Activated CD8-positive, alpha-beta T cell treated with anti-CD3 and anti-CD28 coated beads for 36 hours (primary cell): ENCODE data around the gene WDR64. TPM values are rescaled to one million over a fixed set of nuclear protein-coding genes. Genes with fewer than 3 reads are reported as not detected.
A peak's percentile ranks its signal among the peaks of the same experiment; 100 is the strongest.

Experiments used
- ATAC-seq: fragments of 200-7000 bp; cut with Tn5 transposase; one replicate; pipeline ENCODE4 v1.10.0; 2021; ENCODE audit warnings: mild to moderate bottlenecking, moderate library complexity
- CTCF ChIA-PET: fragments of 350-600 bp; sonication (Branson Sonifier 250); formaldehyde crosslinking; loops from one replicate; lab custom pipeline; 2021; ENCODE audit warnings: antibody characterized with exemption; lab: Charles Lee
- POLR2A ChIA-PET: fragments of 350-600 bp; sonication (Branson Sonifier 250); formaldehyde crosslinking; loops from one replicate; lab custom pipeline; 2021; ENCODE audit warnings: antibody characterized with exemption; lab: Charles Lee
- DNase-seq: peaks from one replicate; pipeline ENCODE4 v3.0.0-alpha.2; 2020
- H3K27ac Mint-ChIP-seq: one replicate; pipeline ENCODE4 v1.8.0; 2021; ENCODE audit warnings: mild to moderate bottlenecking, mixed read lengths
- H3K27me3 Mint-ChIP-seq: one replicate; pipeline ENCODE4 v1.8.0; 2021; ENCODE audit warnings: mixed read lengths
- H3K36me3 Mint-ChIP-seq: one replicate; pipeline ENCODE4 v1.8.0; 2021; ENCODE audit warnings: low read depth, mixed read lengths
- H3K4me1 Mint-ChIP-seq: one replicate; pipeline ENCODE4 v1.8.0; 2021; ENCODE audit warnings: low read depth, mixed read lengths
- H3K4me3 Mint-ChIP-seq: one replicate; pipeline ENCODE4 v1.8.0; 2021; ENCODE audit warnings: mild to moderate bottlenecking, moderate library complexity, mixed read lengths
- H3K9me3 Mint-ChIP-seq: one replicate; pipeline ENCODE4 v1.8.0; 2021; ENCODE audit warnings: mixed read lengths
- intact Hi-C: fragments of 100-400 bp; cut with micrococcal nuclease; formaldehyde crosslinking; loops from one replicate; pipeline ENCODE4 v1.10.0; 2022
- total RNA-seq, 2 experiments: library from RNA; stranded (reverse); gene quantifications; one replicate each; pipeline ENCODE4 v1.2.3, GENCODE V29; 2021
- TF ChIP-seq, protein P1 (sequence below): fragments of 200-600 bp; IDR thresholded peaks from one replicate; pipeline ENCODE4 v1.8.0; 2022; ENCODE audit warnings: antibody characterized with exemption, mild to moderate bottlenecking

The WDR64 gene
- total RNA-seq, 2 experiments from 2014 or later = not detected

DNA sequence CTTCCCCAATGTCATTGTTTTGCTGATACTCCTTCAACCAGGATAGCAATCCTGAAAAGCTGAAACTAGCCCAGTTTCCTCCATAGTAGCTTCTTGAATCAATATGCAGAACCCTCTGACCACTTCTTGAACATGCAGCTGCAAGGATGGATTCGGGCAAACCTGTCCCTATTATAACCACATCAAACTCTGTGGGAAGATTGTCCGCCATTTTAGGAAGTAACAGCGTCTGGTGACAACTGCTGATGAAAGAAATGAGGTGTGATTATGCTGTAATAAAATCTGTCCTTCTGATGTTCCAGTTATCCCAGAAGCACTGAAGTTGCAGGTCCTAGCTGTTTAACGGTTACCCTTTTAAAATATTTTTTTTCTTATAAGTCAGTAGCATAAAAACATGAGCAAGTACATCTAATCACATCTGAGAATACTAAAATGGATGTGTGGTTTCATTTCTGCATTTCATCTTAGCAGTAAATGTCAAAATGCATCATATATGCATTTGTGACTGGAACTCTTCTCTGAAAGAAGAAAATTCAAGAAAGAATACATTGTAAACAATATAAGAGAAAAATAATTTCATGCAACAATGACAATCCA, 16.4 kb upstream of the WDR64 start:
- Mint-ChIP-seq H3K9me3 (no peaks in the 10 kb centered on the region), H3K4me1 (peaks cover 59% of the 10 kb centered on the region), H3K4me3 (no peak overlapping the region), H3K36me3 (peaks cover 54% of the 10 kb centered on the region), H3K27me3 (no peaks in the 10 kb centered on the region), H3K27ac (no peak overlapping the region)
- ChIA-PET POLR2A (no interaction called here), CTCF (interaction anchor here (1.3 to 2.1 kb wide), 2 partner anchors 24 to 363 kb away, joined by 3 to 7 read pairs; partner anchors contain the start of gene MAP1LC3C)
- DNase-seq (no peak), ATAC-seq (no peak)
- TF ChIP-seq, protein P1, sequence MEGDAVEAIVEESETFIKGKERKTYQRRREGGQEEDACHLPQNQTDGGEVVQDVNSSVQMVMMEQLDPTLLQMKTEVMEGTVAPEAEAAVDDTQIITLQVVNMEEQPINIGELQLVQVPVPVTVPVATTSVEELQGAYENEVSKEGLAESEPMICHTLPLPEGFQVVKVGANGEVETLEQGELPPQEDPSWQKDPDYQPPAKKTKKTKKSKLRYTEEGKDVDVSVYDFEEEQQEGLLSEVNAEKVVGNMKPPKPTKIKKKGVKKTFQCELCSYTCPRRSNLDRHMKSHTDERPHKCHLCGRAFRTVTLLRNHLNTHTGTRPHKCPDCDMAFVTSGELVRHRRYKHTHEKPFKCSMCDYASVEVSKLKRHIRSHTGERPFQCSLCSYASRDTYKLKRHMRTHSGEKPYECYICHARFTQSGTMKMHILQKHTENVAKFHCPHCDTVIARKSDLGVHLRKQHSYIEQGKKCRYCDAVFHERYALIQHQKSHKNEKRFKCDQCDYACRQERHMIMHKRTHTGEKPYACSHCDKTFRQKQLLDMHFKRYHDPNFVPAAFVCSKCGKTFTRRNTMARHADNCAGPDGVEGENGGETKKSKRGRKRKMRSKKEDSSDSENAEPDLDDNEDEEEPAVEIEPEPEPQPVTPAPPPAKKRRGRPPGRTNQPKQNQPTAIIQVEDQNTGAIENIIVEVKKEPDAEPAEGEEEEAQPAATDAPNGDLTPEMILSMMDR = no peak
- intact Hi-C loops = no loop called here

DNA sequence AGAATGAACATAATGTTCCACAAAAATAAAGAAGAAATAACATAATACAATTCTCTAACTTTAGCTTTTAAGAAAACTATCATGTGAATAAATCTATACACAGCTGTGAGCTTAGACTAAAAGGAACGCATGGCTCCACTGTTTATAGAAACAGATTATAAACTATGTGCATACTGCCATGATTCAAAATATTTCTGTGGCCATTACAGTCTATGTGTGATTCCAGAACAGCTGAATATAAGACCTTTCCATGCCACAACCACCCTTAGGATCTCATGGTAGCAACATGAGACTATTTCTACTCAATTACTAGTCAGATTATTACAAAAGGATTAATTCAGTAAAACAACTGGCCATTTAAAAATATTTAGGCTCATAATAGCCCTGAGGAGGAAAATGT, 15.8 kb upstream of the WDR64 start:
- H3K36me3 Mint-ChIP-seq = peaks cover 53% of the 10 kb centered on the region
- no peaks in the 10 kb centered on the region for H3K27me3 Mint-ChIP-seq
- no peak overlapping the region for H3K27ac Mint-ChIP-seq
- intact Hi-C loops = no loop called here
- ATAC-seq (no peak), DNase-seq (no peak)
- ChIA-PET CTCF (interaction anchor here (1.3 to 2.9 kb wide), 3 partner anchors 9 to 362 kb away, joined by 3 to 8 read pairs (median 7); partner anchors contain the start of gene MAP1LC3C), POLR2A (no interaction called here)
- no peaks in the 10 kb centered on the region for H3K9me3 Mint-ChIP-seq
- peaks cover 62% of the 10 kb centered on the region for H3K4me1 Mint-ChIP-seq
- H3K4me3 Mint-ChIP-seq = no peak overlapping the region
- TF ChIP-seq, protein P1 = no peak

DNA sequence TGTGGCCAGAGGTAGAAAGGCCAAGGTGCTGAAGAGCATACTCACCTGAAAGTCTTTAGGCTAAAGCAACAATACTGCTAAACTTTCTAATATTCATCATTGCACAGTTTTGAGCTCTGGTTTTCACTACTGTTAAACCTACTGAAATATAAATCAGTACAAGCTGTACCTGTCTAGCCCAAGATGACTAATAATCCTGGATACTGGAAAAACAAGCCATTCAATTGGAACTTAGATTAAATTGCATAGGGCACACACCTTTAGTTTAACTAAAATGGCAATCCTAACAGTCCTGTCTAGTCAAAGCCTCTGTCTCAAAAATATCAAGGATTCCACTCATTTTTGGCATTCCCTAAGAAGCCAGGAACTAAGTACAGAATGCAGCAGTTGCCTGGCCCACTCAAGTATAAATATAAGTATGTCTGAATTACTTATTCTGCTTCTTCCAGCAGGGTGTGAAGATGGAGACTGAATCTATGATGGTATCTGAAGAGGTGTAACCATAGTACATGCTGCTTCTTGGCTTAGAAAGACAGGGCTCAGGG, 15.0 kb upstream of the WDR64 start:
- TF ChIP-seq, protein P1 = no peak
- no peaks in the 10 kb centered on the region for H3K27me3 Mint-ChIP-seq
- no peak overlapping the region for H3K27ac Mint-ChIP-seq
- H3K9me3 Mint-ChIP-seq = peaks cover 4% of the 10 kb centered on the region
- peak overlapping the region; percentile 91 for H3K4me3 Mint-ChIP-seq
- H3K36me3 Mint-ChIP-seq = peaks cover 46% of the 10 kb centered on the region
- peaks cover 55% of the 10 kb centered on the region for H3K4me1 Mint-ChIP-seq
- CTCF ChIA-PET = interaction anchor here (2.1 to 2.9 kb wide), 2 partner anchors 10 to 26 kb away, joined by 7 to 8 read pairs; no protein-coding TSS in a partner anchor
- no peak for DNase-seq
- POLR2A ChIA-PET = no interaction called here
- intact Hi-C loops = no loop called here
- no peak for ATAC-seq

DNA sequence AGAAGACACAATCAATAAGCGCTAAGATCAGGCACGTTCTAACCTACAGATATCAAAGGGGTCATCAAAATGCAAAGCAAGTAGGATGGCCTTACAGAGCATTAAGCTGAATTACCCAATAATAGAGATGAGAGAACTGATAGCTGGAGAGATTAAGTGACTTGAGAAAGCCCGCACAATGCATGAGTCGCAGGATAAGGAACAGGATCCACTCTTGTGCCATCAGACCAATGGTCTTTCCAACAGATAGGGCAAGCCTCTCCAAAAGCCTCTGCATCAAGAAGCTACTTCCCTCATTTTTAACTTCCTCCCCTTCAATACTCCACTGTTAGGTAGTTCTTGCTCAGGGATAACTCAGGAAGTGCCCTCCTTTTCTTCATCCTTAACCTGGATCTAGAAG, 14.5 kb upstream of the WDR64 start:
- Mint-ChIP-seq H3K27ac (no peak overlapping the region), H3K9me3 (peaks cover 9% of the 10 kb centered on the region), H3K27me3 (no peaks in the 10 kb centered on the region), H3K4me1 (peaks cover 51% of the 10 kb centered on the region), H3K36me3 (peaks cover 44% of the 10 kb centered on the region), H3K4me3 (peak overlapping the region; percentile 91)
- CTCF ChIA-PET = interaction anchor here (2.1 to 2.9 kb wide), 2 partner anchors 10 to 26 kb away, joined by 7 to 8 read pairs; no protein-coding TSS in a partner anchor
- no peak for ATAC-seq
- TF ChIP-seq, protein P1 = no peak
- POLR2A ChIA-PET = interaction anchor here (0.5 kb wide), 1 partner anchor 10 kb away, joined by 3 read pairs; no protein-coding TSS in a partner anchor
- no peak for DNase-seq
- intact Hi-C loops = no loop called here

DNA sequence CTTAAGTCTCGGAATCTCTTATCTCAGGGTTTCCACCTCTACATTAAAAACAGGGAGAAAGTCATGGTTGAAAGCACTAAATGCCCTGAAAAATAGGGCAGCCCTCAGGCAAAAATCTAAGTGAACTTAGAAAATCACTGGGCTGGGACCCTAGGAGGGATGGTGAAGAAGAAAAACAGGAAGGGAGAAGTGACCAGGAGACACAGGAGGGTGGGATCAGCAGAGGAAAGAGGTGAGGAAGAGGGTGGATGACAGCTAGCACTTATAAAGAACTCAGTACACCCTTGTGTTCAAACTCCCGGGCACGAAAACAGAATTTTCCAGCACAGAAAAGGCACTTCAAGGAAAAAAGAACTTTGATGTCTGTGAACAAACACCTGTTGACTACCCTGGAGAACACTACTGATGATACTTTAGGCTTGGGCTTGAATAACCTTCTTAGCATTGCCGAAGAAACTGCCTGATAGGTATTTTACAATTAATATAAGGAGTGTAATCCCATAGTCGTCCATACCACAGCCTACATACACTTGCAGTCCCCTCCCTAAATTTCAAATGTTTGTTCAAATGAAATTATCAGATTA, 13.9 kb upstream of the WDR64 start:
- ATAC-seq = no peak
- TF ChIP-seq, protein P1 = no peak
- H3K27ac Mint-ChIP-seq = no peak overlapping the region
- no peaks in the 10 kb centered on the region for H3K27me3 Mint-ChIP-seq
- DNase-seq = no peak
- peaks cover 44% of the 10 kb centered on the region for H3K36me3 Mint-ChIP-seq
- H3K9me3 Mint-ChIP-seq = peaks cover 10% of the 10 kb centered on the region
- POLR2A ChIA-PET = interaction anchor here (0.5 kb wide), 1 partner anchor 10 kb away, joined by 3 read pairs; no protein-coding TSS in a partner anchor
- CTCF ChIA-PET = interaction anchor here (2.1 to 2.9 kb wide), 2 partner anchors 11 to 27 kb away, joined by 7 to 8 read pairs; no protein-coding TSS in a partner anchor
- intact Hi-C loops = no loop called here
- peak overlapping the region; percentile 91 for H3K4me3 Mint-ChIP-seq
- peaks cover 51% of the 10 kb centered on the region for H3K4me1 Mint-ChIP-seq
